H4 (cell line): Measurements from ENCODE around the gene TFAP2B. TPM values are rescaled to one million over a fixed set of nuclear protein-coding genes. Genes with fewer than 3 reads are reported as not detected.

Experiments
- DNase-seq: peaks from one replicate; pipeline ENCODE4 v3.0.0-alpha.2; 2015; ENCODE audit warnings: low spot score
- total RNA-seq: library from RNA; depleted of rRNA; stranded (reverse); fragments of >200 nt; shearing (Covaris generic); gene quantifications from 2 replicates; pipeline ENCODE4 v1.2.3, GENCODE V29; 2014

The TFAP2B gene
- total RNA-seq, 1 experiment from 2014 or later: not detected

DNA sequence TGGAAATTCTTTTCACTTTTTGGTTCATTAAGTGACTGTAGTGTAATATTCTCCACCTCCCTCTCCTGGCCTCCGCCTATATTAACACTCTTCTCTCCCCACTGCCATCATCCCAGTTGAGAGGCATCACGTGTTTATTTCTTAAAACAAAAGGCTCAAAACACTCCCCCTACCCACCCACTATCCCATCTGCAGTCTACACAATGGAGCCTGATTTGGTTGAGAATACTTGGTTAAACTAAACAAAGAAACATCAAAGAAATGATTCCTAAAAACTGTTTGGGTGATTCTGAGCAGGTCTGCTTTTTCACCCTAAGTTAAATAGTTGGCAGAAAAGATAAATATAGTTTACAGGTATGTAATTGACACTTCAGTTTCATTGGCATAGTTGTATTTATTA, 5.9 kb downstream of the TFAP2B start:
- no peak for DNase-seq

DNA sequence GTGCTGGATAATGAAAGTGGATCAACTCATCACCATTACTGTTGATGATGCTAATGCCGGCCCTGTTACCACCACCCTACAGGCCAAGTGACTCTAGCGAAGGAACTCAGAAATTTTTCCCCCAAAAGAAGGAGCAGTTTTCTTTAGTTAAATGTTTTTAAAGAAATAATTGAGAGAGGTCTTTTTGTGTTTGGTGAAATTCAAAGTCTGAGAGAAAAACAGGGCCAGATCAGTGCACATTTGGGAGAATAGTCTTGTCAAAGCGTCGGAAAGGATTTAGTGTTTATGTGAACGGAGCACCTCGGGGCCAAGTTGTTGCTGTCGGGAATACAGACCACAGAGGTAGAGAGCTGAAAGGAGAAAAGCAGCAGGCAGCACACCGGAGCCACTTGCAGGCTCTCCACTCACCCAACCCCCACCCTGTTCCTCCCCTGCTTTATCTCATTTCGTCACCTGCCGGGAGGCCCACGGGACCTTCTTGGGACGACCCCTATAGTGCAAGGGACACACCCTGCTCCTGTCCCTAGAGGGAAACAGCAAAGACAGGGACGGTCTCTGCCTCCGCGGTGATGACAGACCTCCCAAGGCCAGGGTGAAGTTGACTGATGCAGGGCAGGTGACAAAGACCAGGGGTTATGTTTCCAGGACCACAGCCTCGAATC, 6.8 kb downstream of the TFAP2B start:
- no peak for DNase-seq

DNA sequence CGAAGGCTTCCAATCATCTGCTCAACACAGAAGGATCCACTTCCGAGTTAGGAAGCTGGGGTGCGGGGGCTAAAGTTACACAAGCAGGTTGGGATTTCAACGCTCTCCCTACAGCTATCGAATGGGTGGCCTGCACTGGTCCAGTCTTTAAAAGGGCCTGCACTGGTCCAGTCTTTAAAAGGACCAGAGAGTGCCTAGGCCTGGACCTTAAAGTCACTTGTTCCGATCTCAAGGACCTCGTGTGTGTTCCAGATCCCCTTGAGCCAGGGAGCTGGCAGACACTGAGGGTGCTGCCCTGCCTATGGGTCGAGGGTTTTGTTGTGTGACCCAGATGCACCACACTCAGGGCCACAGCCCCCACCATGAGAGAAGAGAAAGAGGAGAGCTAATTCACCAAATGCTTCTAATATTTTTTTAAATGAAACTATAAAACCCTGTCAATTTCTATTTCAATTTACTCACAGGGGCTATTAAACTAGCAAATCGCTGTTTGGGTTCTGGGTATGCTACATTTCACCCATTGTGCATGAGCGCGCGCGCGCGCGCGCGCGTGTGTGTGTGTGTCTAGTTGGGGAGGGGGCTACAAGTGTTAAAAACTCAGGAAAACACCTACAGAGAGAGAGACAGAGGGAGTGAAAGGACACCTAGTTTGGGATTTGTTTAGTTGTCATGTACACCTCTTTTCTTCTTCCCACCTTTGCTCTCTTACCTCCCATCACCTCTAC, 7.5 kb downstream of the TFAP2B start:
- DNase-seq: no peak

DNA sequence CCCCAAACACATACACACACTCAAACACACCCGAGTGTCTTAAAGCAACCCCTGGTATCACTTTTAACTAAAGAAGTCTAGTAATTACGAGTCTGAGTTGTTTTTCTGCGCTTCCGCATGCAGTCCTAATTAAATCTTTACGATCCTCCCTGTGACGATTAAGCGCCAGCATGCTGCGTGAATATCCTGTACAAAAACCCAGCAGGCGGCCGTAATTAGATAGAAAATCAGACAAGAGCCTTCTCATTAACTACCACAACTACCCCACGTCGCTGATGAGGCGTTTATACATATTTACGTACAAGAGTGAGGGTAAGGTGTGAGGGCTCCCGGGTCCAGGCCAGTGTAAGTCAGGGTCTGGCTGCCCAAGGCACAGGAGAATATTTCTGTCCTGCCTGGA, 8.1 kb downstream of the TFAP2B start:
- DNase-seq: no peak

DNA sequence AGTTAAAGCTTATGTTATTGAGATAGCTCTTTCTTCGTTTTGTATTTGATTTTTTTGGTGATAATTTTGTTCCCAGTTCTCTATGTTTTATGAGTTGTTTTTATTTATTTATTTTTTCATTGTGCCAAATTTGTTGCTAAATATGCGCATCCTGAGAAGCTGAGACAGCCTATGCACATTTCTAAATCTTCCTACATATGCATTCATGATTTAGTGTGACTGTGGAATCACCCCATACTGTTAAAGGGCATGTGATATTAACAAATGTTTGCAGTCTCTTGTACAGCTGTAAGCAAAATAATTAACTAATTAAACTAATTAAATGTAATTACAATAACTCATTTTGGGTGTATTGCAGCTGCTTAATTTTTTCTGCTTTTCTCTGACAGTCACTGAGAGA, 10.4 kb downstream of the TFAP2B start:
- no peak for DNase-seq

DNA sequence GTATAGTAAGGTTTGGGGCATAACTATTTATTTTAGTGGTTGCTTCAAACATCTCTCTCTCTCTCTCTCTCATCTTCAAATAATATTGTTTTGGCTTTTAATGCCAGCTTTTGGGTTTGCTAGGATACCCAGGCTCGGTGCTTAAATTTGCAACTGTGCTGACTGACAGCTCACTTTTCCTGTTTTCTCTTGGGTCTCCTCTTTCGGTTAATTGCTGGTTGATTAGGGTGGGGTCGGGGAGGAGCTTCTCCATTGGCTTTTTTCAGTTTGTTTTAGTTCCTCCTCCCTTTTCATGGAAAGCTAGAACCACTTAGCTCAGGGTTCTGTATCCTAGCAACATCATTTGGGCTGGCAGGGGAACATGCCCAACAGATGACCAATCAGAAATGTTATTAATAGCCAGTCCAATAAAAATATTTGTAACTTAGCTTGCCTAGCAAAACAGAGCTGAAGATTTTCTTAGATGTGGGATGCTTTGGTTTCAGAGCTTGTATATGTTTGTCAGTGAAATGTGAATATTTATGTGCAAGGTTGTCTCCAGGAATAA, 11.3 kb downstream of the TFAP2B start:
- DNase-seq: no peak

DNA sequence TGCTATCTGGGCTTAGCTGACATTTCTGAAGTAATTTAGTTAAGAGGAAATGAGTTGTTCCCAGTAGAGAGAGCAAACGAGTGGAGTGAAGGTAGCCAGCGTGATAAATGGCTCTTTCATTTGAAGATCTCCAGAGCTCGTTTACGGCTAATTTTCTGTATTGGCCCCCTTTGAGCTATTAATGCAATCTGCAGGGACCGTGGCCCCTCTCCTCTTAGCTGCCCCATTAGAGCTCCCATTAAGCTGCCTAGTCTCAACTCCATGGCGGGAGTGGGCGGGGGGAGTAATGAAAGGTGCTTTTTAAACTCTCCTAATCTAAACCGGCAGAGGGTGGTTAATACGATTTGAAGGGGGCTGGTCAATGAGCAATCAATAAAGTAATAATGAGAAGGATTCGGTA, 12.5 kb downstream of the TFAP2B start:
- DNase-seq: no peak

DNA sequence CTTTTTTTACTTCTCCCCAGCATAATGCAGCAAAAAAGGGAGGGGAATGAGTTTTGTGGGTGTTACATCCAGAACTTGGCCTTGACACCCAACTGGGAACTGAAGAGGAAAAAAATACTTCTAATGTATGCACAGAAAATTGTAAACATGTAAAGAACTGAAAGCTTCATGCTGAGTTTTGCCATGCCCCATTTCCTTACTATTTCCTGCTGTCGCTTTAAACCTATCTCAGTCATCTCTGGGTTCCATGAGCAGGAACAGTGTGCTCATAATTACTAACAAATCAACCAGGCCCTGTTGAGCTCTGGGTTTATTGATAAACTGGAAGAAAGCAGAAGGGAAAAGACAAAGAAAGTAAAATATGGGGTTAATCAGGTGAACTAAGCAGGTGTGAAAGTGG, 14.2 kb downstream of the TFAP2B start:
- no peak for DNase-seq

DNA sequence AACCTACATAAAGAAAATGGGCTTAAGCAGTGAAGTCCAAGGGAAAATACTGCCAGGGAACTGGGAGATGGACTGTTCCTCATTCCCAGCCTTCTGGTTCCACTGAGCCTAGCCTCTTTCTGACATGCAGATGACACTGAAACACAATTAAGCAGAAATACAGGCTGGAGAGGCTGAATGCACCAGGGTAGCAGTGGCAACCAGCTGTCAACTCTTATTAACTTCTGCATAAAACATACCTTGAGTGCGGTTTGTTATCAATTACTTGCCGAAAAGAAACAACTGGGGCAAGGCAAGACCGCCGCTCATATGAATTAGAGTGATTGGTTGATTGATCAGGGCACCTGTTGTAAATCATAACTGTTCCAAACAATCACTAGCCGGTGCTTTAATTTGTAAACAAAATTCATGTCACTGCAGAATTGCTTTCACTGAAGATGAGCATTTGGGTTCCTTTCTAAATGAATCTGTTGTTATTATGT, 16.3 kb downstream of the TFAP2B start:
- no peak for DNase-seq

DNA sequence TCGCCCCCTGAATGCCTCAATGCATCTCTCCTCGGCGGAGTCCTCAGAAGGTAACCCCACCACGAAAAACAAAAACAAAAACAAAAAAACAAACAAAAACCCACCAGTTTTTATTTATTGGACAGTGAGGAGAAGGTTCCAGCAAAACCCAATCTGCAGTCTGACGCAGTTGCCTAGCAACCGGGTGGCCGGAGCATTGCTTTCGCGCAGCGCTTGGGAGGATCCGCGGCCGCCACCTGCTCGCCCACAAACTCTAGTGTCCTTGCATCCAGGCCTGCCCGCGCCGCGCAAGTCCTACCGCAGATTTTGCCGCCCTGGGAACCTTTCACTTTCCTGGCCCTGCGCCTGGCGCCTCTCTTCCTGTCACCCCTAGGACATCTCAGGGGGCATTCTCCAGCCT, 17.6 kb downstream of the TFAP2B start:
- DNase-seq: no peak

DNA sequence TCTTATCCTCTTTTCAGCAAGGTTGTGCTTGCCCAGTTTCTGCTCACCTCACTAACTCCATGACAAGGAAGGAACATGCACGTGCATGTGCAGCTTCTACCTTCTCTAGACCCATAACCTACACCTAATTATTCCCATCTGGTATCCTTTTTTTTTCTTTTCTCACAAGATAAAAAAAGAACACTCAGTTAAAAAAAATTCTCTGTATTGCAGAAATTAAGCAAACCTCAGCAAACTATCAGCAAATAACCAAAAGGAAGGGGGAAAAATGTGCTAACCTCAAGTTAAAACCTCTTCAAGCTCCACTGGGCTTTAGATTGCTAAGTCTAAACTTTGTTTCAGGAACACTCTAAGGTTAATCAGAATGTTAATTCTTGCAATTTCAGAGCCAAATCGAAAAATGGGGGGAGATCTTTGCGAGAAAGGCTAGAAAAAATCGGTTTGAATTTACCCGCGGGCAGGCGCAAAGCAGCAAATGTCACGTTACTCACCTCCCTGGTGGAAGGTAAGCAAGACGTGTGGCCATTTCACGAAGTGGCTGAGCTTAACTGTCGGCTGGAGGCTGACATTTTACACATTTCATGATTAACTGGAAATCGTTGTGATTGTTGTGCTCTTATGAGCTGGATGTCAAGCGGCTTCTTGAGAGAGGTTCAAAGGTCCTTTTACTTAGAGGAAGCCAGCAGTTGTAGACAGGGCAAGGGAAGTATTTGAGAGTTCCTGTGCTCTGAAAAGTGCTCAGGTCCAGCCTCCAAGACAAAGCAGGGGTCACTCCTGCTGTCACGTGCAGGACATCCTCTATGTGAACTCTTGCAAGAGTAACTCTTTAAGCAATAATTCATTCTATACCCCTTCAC, 19.1 kb downstream of the TFAP2B start:
- DNase-seq: no peak

DNA sequence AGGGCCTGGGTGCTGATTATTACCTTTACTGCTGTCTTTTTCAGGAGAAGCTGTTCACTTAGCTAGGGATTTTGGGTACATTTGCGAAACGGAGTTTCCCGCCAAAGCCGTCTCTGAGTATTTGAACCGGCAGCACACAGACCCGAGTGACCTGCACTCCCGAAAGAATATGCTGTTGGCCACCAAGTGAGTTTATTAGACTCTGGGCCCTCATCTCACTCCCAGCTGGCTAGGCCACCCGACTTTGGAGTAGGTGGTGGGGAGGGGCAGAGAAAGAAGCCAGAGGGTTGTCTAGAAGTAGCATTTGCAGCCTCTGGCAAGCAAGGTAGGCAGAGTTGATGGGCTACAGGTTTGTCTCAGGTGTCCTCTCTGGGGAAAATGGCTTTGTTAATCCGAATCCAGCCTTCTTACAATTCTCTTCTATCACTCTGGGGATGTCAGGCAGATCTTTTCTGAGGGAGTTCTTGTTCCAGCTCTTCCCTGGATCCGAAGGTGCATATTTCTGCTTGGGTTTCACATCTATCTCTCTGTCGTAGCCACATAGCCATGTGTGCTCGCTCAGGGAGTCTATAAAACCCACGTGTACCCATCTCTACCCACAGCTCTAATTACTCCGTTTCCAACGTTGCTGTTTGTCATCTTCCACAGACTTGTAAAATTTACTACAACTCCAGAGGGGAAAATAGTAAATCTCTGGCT, 21.6 kb downstream of the TFAP2B start:
- DNase-seq: no peak

DNA sequence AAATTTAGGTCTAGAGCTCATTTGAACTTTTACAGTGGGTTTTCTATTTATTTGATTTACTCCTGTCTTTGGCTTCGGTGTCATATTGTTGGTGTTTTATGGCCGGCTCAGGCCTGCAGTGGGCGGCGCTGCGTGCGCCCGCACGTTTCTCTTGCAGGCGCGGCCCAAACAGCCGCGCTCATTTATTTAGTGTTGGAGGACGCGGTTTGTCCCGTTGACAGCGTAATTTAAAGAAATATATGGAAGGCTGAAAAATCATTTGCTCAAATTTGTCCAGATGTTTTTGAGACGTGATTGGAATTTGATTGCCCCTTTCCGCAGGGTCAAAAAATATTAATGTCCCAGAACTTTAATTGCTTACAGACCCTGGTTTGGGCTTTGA, 22.1 kb downstream of the TFAP2B start:
- DNase-seq: no peak

DNA sequence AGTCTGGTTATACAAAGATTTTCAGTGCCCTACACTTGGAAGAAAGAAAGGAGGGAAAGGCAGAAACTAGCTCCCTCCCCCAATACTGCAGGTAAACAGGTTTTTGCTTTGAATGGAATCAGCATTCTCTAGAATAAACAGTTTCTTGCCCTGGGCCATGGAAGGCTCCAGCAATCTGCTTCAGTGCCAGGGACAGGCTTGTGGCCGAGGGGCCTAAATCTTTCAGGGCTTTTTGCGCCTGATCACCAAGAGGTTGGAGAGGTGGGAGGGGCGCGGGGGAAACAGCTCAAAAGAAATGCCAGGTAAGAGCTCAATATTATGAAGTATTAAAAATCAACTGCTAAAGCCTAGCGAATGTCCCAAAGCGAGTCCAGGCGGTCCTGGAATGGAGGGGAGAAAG, 23.8 kb downstream of the TFAP2B start:
- no peak for DNase-seq

DNA sequence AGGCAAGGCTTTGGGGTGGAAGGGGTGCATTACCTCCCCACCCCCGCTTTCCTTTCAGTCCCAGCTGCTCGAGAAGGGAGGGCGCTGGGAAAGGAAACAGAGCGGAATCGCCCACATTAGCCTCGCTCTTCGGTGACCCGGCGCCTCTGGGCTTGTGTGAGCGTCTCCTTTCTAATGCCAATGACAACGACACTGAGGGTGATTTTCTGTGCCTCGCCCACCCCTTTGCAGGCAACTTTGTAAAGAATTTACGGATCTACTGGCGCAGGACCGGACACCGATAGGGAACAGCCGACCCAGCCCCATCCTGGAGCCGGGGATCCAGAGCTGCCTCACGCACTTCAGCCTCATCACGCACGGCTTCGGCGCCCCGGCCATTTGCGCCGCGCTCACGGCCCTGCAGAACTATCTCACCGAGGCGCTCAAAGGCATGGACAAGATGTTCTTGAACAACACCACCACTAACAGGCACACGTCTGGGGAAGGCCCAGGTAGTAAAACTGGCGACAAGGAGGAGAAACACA, 24.3 kb downstream of the TFAP2B start:
- no peak for DNase-seq

DNA sequence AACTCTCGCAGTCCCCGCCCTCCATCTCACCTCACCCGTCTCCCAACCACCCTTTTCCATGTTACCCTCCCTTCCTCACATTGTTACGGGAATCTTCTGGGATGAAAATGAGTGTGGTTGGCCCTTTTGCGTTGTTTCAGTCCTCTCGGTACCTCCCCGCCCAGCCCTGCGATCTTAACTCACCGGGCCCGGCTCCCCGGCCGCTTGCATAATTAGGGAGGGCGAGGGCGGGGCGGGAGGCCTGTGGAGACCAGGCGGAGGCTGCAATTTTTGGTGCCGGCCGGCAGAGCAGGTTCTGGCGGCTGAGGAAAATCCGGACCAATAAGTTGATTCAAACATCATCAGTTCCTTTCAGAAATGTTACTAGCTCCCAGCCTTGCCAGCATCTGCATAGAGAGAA, 25.2 kb downstream of the TFAP2B start:
- no peak for DNase-seq

DNA sequence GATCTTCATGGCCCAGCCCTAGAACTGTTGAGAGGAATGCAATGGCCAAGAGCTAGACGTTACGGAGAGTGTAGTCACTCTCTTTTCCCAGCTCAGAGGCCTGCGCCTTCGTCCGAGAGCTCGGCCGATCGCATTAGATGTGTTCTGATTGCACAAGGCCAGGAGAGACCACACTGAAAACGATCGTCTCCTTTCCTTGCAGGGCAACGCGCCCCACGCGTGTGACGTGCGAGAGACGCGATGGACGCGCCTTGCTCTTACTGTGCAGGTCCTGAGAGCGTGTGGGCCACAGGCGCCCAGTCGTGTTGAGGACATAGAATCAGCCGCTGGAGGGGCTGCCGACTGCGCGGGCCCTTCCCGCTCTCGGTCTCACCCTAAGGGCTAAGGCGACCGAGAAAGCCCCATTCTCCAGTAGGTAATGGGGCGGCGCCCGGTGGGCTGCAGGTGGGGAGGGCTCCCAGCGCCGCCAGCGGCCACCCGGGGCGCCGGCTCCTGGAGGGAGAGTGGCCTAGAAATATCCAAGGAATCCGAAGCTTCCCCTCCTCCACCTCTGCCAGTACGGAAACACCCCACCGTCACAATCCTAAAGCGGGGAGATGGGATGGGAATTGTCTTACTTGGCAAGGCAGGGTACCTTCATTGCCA, 26.9 kb downstream of the TFAP2B start:
- DNase-seq: no peak

DNA sequence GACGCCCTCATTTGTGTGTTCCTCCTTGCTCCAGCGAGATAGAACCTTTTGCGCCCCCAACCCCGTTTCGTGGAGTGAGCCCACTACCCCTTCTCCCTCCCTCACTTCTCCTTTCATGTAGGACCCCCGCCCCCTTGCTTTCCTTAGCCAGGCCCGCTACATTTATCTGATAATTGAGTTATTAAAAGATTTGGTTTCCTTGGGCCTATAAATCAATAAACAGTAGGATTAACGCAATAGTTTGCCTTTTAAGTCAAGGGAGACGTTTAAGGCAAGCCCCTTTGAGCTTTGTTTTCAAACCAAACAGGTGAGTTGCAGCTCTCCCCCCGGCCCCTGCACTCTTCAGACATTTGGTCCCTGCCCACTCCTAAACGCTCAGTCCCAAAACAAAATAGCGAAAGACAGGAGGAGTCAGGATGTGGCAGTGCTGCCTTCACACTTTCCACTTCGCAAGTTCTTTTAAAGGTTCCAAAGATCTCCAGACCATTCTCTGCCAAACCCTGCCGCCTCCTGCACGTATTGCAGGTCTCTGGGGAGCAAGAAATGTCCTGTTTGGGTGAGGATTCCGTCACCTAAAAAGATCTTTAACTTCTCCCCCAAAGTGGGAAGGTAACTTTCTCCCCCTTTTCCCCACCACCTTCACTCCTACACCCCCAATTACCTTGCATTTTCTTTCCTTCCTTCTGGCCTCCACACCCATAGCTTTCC, 27.6 kb downstream of the TFAP2B start:
- no peak for DNase-seq

DNA sequence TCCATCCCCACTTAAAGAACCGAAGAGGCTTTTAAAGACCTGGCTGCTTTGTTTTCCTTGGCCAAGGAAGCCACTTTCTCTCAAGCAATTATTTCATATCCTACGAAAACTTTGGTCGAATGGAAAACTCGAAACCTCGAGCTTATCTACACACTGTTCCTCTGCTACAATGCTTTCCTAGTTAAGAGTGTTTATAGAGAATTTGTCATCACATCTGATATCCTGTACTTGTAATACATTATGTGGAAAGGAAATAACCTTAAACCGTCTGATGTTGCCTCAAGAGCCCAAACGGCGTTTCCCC, 28.1 kb downstream of the TFAP2B start:
- no peak for DNase-seq

DNA sequence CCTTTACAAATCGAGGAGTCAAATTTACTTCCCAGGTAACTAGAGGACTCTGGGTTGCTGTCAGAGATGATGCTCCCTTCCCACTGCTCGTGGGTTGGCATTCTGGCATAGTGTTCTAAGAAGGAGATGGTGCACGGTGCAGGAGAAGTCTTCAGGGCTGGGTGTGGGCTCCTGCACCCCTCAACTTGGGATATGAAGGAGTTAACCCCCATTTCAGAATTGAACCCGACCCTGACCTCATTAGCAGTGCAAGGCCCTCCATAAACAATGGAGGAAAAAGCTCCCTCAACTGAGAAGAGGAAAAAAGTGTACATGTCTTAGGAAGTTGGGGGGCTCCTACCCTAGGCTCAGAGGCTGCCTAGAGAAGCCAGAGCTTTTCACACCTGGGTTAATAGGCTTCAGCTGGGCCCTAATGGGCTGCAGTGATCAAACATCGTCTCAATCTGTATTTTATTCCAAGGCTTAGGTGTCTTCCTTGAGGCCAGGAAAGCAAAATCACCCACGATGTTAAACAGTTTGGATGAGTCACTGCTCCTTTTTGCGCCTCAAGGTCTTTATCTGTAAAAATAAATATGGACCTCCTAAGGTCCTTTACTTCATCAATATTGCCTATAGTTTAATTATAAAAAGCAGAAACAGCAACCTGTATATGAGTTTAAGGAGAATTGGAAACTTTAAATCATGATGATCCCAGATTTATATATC, 29.4 kb downstream of the TFAP2B start:
- DNase-seq: no peak
